H1 (cell line): ENCODE results near the gene VWA5A.
A peak's percentile ranks its signal among the peaks of the same experiment; 100 is the strongest.

Experiments used
- CEBPB ChIP-seq: IDR thresholded peaks from 2 replicates; pipeline ENCODE4 v1.6.1; 2012; ENCODE audit warnings: low read depth, low read length
- CHD2 ChIP-seq: IDR thresholded peaks from 2 replicates; pipeline ENCODE4 v1.6.1; 2012; ENCODE audit warnings: low read length, improper control_type of control experiment
- CTCF ChIP-seq, 3 experiments: IDR thresholded peaks; 1 replicate in 2 of 3; 2 replicates in 1 of 3; pipeline versions ENCODE4 v1.5.1 to v1.6.1; 2011; ENCODE audit warnings: low read length in 3 of 3, mild to moderate bottlenecking in 3 of 3, inconsistent platforms in 2 of 3, low read depth in 1 of 3, moderate library complexity in 1 of 3; ENCODE audit not compliant: insufficient read depth in 1 of 3; ENCODE audit errors: control extremely low read depth in 1 of 3
- E2F6 ChIP-seq: IDR thresholded peaks from 2 replicates; pipeline ENCODE4 v1.6.1; 2012; ENCODE audit warnings: inconsistent platforms
- EP300 ChIP-seq, 2 experiments: IDR thresholded peaks; 1 replicate in 1 of 2; 2 replicates in 1 of 2; pipeline ENCODE4 v1.6.1; 2011 to 2012; ENCODE audit warnings: low read depth in 2 of 2, low read length in 2 of 2, mild to moderate bottlenecking in 2 of 2, borderline replicate concordance in 1 of 2, inconsistent platforms in 1 of 2, moderate library complexity in 1 of 2
- EZH2 ChIP-seq: fragments of 200-600 bp; sonication (generic); IDR thresholded peaks from 2 replicates; pipeline ENCODE4 v1.7.1; 2012; ENCODE audit warnings: low read depth, mild to moderate bottlenecking, moderate library complexity, low read length, inconsistent platforms; ENCODE audit not compliant: severe bottlenecking
- JUND ChIP-seq: IDR thresholded peaks from 2 replicates; pipeline ENCODE4 v1.6.1; 2011; ENCODE audit warnings: mild to moderate bottlenecking, improper control_type of control experiment, low read length
- POLR2A ChIP-seq, 2 experiments: IDR thresholded peaks; 1 replicate in 1 of 2; 2 replicates in 1 of 2; pipeline ENCODE4 v1.6.1; 2011; ENCODE audit warnings: low read depth in 2 of 2, low read length in 2 of 2, mild to moderate bottlenecking in 2 of 2; ENCODE audit errors: control extremely low read depth in 1 of 2
- POLR2AphosphoS5 ChIP-seq: IDR thresholded peaks from 2 replicates; pipeline ENCODE4 v1.6.1; 2011; ENCODE audit warnings: low read depth, low read length
- RFX5 ChIP-seq: IDR thresholded peaks from 2 replicates; pipeline ENCODE4 v1.6.1; 2011; ENCODE audit warnings: low read depth, low read length, improper control_type of control experiment, borderline replicate concordance
- SIX5 ChIP-seq: IDR thresholded peaks from 2 replicates; pipeline ENCODE4 v1.6.1; 2011; ENCODE audit warnings: mild to moderate bottlenecking, low read depth, low read length
- TF ChIP-seq, protein P1 (sequence below): IDR thresholded peaks from 2 replicates; pipeline ENCODE4 v1.6.1; 2011; ENCODE audit warnings: low read length, improper control_type of control experiment

DNA sequence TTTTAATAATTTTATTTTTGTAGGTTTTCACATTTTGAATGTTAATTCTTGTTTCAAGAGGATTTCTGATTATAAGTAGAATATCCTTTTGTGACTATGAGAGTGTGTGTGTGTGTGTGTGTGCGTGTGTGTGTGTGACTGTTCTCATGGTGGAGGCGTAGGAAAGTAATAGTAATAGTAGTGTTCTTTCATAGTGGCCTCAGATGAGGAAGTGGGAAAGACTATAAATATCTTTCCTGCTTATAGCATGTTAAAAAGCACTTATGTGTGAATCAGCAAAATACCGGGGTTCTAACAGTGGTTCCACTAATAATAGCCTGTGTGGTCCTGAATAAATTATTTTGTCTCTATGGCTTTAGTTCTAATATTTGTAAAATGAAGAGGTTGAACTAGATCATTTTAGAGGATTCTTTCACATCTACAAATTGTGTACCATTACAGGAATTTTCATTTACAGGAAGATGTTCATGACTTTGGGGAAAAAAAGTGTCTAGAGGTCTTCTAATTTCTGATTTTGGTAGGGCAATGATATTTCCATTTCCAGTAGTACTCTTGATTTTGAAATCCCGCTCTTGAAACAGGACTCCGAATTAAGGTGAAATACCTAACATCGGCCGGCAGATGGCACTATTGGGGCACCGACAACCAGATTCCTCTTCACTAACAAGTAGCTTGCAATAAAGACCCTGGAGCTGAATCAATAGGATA, 44.2 kb upstream of the VWA5A start:
- no peak for TF ChIP-seq SIX5
- no peak for TF ChIP-seq JUND
- TF ChIP-seq CTCF (IDR thresholded peaks at IDR 0.05; ENCODE audit: control extremely low read depth in 1 of 3, insufficient read depth in 1 of 3, low read depth in 1 of 3, low read length in 3 of 3) = peak; percentile 35 to 72 (median 65)
- TF ChIP-seq, protein P1, sequence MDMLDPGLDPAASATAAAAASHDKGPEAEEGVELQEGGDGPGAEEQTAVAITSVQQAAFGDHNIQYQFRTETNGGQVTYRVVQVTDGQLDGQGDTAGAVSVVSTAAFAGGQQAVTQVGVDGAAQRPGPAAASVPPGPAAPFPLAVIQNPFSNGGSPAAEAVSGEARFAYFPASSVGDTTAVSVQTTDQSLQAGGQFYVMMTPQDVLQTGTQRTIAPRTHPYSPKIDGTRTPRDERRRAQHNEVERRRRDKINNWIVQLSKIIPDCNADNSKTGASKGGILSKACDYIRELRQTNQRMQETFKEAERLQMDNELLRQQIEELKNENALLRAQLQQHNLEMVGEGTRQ = no peak
- TF ChIP-seq EP300 (IDR thresholded peaks at IDR 0.05; ENCODE audit: borderline replicate concordance in 1 of 2, low read depth in 2 of 2, low read length in 2 of 2) = no peak
- no peak for TF ChIP-seq E2F6
- no peak for TF ChIP-seq RFX5
- no peak for TF ChIP-seq EZH2
- no peak for TF ChIP-seq POLR2AphosphoS5
- no peak for TF ChIP-seq POLR2A (IDR thresholded peaks at IDR 0.05; ENCODE audit: control extremely low read depth in 1 of 2, low read depth in 2 of 2, low read length in 2 of 2)
- TF ChIP-seq CEBPB = no peak
- no peak for TF ChIP-seq CHD2
